Glutamatergic neuron (in vitro differentiated cells): ENCODE measurements around the gene TNS3. TPM values are rescaled to one million over a fixed set of nuclear protein-coding genes. Genes with fewer than 3 reads are reported as not detected.

Source experiments
- DNase-seq: peaks from one replicate; pipeline ENCODE4 v3.0.0; 2022
- H3K27ac Mint-ChIP-seq: one replicate; pipeline ENCODE4 v1.8.0; 2020; ENCODE audit warnings: mild to moderate bottlenecking, mixed read lengths, inconsistent platforms; ENCODE audit not compliant: unreplicated experiment
- H3K27me3 Mint-ChIP-seq: one replicate; pipeline ENCODE4 v1.8.0; 2020; ENCODE audit warnings: mild to moderate bottlenecking, moderate library complexity, mixed read lengths, inconsistent platforms; ENCODE audit not compliant: unreplicated experiment
- H3K36me3 Mint-ChIP-seq: one replicate; pipeline ENCODE4 v1.8.0; 2020; ENCODE audit warnings: mild to moderate bottlenecking, mixed read lengths, inconsistent platforms; ENCODE audit not compliant: unreplicated experiment
- H3K4me1 Mint-ChIP-seq: one replicate; pipeline ENCODE4 v1.8.0; 2020; ENCODE audit warnings: mild to moderate bottlenecking, low read depth, mixed read lengths, inconsistent platforms; ENCODE audit not compliant: unreplicated experiment
- H3K4me3 Mint-ChIP-seq: one replicate; pipeline ENCODE4 v1.8.0; 2020; ENCODE audit warnings: mild to moderate bottlenecking, mixed read lengths, inconsistent platforms; ENCODE audit not compliant: unreplicated experiment
- H3K9me3 Mint-ChIP-seq: one replicate; pipeline ENCODE4 v1.8.0; 2020; ENCODE audit warnings: mild to moderate bottlenecking, moderate library complexity, mixed read lengths, inconsistent platforms; ENCODE audit not compliant: unreplicated experiment
- CTCF ChIP-seq: fragments of 200-600 bp; sonication (generic); IDR thresholded peaks from one replicate; pipeline ENCODE4 v1.5.0; 2021; ENCODE audit not compliant: partially characterized antibody, unreplicated experiment
- total RNA-seq: library from RNA; stranded (reverse); fragmentation: NEBNext Ultra II Directional; extraction: Animal tissue kit (Norgen Biotek cat#: 25700); gene quantifications from one replicate; pipeline ENCODE4 v1.2.1, GENCODE V29; 2021; ENCODE audit not compliant: unreplicated experiment

TNS3 gene
- total RNA-seq, 1 donor from 2014 or later = 3.8 TPM

DNA sequence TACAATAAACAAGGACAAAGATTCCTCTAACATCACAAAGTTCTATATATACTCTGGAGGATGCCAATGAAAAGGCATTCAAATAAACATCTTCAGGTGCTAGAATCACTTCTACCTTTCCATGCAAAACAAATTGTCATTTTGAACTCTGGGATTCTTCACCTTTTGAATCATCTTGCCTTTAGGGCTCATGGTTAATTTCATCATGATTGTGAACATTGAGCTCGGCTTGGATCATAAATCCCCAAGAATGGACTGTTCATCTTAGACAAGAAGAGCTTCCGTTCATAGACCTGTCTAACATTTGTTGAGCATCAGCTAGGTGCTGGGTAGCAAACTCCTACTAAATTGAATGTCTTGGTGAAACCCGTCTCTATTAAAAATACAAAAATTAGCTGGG, 212.2 kb downstream of the TNS3 start:
- no peak for DNase-seq
- Mint-ChIP-seq H3K9me3 (peaks cover 2% of the 10 kb centered on the region), H3K4me3 (no peak overlapping the region), H3K36me3 (no peaks in the 10 kb centered on the region), H3K27me3 (peaks cover 3% of the 10 kb centered on the region), H3K4me1 (no peaks in the 10 kb centered on the region), H3K27ac (no peak overlapping the region)
- TF ChIP-seq CTCF = no peak

DNA sequence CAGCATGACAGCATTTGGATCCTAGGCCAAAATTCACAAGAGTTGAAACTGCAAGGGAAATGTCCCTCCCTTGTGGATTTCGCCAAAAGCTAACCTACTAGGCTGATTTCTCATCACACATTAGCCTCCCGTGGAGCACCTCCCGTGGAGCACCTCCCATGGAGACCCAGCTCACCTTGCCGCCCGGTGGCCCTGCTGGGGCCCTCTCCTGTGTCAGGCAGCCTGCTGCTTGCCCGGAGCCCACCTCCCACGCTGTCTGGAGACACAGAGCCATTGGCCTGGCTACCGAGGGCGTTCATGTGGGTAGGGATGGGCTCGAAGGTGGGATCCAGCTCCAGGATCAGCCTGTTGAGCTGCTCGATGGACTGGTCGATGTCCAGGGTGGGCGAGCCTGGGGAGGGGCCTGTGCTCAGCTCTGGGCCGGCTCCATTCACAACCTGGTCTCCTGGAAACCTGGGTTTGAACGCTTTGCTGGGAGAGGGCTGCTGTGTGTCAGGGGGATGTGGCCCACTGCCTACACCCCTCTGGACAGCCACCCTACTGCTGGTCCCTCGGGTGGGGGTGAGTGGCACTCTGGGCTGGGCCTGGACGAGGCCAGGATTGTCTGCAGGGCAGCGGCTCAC, 213.6 kb downstream of the TNS3 start:
- Mint-ChIP-seq H3K9me3 (peaks cover 2% of the 10 kb centered on the region), H3K4me1 (no peaks in the 10 kb centered on the region), H3K4me3 (no peak overlapping the region), H3K27ac (no peak overlapping the region), H3K27me3 (peaks cover 3% of the 10 kb centered on the region), H3K36me3 (no peaks in the 10 kb centered on the region)
- no peak for TF ChIP-seq CTCF
- no peak for DNase-seq

- Mint-ChIP-seq H3K4me3 (no peak overlapping the region), H3K9me3 (peaks cover 2% of the 10 kb centered on the region), H3K27me3 (peaks cover 3% of the 10 kb centered on the region), H3K4me1 (no peaks in the 10 kb centered on the region), H3K36me3 (no peaks in the 10 kb centered on the region), H3K27ac (no peak overlapping the region)
- no peak for TF ChIP-seq CTCF
- no peak for DNase-seq
These were observed 214.5 kb downstream of the TNS3 start for GRCh38 chr7:47367369-47367768.

- no peak for TF ChIP-seq CTCF
- no peaks in the 10 kb centered on the region for H3K36me3 Mint-ChIP-seq
These were observed 215.0 kb downstream of the TNS3 start for GRCh38 chr7:47366960-47367359.

GRCh38 chr7:47366211-47366610, 215.7 kb downstream of the TNS3 start:
- Mint-ChIP-seq H3K27me3 (peaks cover 3% of the 10 kb centered on the region), H3K4me3 (no peak overlapping the region), H3K9me3 (peaks cover 2% of the 10 kb centered on the region), H3K36me3 (no peaks in the 10 kb centered on the region), H3K27ac (no peak overlapping the region), H3K4me1 (no peaks in the 10 kb centered on the region)
- no peak for TF ChIP-seq CTCF
- DNase-seq = no peak

More at GRCh38 chr7:47366960-47367359, 215.0 kb downstream of the TNS3 start:
- peaks cover 3% of the 10 kb centered on the region for H3K27me3 Mint-ChIP-seq
- H3K4me1 Mint-ChIP-seq = no peaks in the 10 kb centered on the region
- H3K27ac Mint-ChIP-seq = no peak overlapping the region
- DNase-seq = no peak
- H3K9me3 Mint-ChIP-seq = peaks cover 2% of the 10 kb centered on the region
- no peak overlapping the region for H3K4me3 Mint-ChIP-seq
